GM10248 (cell line): ENCODE results near the gene PCBP2.

Experiments used
- CTCF ChIA-PET: fragments of 300-600 bp; sonication (Branson Sonifier 250); formaldehyde crosslinking; extraction: SDS; loops from one replicate; lab custom pipeline; 2021; ENCODE audit warnings: antibody characterized with exemption; lab: Yijun Ruan, JAX
- POLR2A ChIA-PET: fragments of 350-650 bp; sonication (Branson Sonifier 250); formaldehyde crosslinking; extraction: SDS; loops from one replicate; lab custom pipeline; 2020; ENCODE audit warnings: antibody characterized with exemption; lab: Yijun Ruan, JAX
- DNase-seq: peaks from one replicate; pipeline ENCODE4 v3.0.0; 2012; ENCODE audit errors: extremely low spot score
- TF ChIP-seq, protein P1 (sequence below): IDR thresholded peaks from 2 replicates; pipeline ENCODE4 v1.5.1; 2012; ENCODE audit warnings: mild to moderate bottlenecking, low read depth; ENCODE audit errors: extremely low read depth, missing control alignments, control extremely low read depth

PCBP2 gene

DNA sequence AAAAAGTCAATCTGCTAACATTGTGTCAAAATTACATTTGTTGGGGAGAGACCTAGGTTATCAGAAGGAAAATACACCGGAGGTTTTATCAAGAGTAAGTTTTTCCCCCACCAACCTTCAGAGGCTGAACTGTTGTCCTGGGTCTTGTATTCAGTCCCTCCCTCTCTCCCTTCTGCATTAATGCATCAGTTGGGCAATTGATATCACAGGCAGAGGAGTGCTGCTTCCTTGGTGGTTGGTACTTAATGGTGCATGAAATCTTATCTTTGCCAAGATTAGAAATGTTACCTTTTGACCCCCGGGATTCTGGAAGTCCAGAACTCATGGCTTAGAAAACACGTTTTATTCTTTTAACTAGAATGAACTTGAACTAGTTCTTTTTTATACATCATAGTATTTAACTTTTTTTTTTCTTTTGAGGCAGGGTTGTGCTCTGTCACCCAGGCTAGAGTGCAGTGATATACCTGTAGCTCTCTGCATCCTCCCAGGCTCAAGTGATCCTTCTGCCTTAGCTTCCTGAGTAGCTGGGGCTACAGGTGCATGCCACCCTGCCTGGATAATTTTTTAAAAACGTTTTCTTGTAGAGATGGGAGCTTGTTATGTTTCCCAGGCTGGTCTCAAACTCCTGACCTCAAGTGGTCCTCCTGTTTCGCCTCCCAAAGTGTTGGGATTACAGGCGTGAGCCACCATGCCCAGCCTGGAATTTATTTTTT is 4.9 kb downstream of the PCBP2 start:
- no peak for DNase-seq
- POLR2A ChIA-PET: interaction anchor here (0.7 to 1.4 kb wide), 5 partner anchors 8 to 237 kb away, joined by 3 to 4 read pairs (median 3); partner anchors contain the start of gene TARBP2
- TF ChIP-seq, protein P1, sequence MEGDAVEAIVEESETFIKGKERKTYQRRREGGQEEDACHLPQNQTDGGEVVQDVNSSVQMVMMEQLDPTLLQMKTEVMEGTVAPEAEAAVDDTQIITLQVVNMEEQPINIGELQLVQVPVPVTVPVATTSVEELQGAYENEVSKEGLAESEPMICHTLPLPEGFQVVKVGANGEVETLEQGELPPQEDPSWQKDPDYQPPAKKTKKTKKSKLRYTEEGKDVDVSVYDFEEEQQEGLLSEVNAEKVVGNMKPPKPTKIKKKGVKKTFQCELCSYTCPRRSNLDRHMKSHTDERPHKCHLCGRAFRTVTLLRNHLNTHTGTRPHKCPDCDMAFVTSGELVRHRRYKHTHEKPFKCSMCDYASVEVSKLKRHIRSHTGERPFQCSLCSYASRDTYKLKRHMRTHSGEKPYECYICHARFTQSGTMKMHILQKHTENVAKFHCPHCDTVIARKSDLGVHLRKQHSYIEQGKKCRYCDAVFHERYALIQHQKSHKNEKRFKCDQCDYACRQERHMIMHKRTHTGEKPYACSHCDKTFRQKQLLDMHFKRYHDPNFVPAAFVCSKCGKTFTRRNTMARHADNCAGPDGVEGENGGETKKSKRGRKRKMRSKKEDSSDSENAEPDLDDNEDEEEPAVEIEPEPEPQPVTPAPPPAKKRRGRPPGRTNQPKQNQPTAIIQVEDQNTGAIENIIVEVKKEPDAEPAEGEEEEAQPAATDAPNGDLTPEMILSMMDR: no peak
- CTCF ChIA-PET: interaction anchor here (1.3 to 3.0 kb wide), 4 partner anchors 12 to 104 kb away, joined by 3 to 8 read pairs (median 6); no protein-coding TSS in a partner anchor

GRCh38 chr12:53459097-53459496 is 7.2 kb downstream of the PCBP2 start:
- CTCF ChIA-PET: interaction anchor here (0.7 to 2.0 kb wide), 6 partner anchors 10 to 114 kb away, joined by 3 to 4 read pairs (median 3); partner anchors contain the start of gene NPFF
- DNase-seq: no peak
- TF ChIP-seq, protein P1: no peak
- POLR2A ChIA-PET: interaction anchor here (0.6 to 1.7 kb wide), 4 partner anchors 9 to 42 kb away, joined by 3 to 8 read pairs (median 6); partner anchors contain the start of gene TARBP2

- ChIA-PET CTCF (interaction anchor here (1.7 to 2.0 kb wide), 2 partner anchors 11 to 12 kb away, joined by 4 to 6 read pairs; no protein-coding TSS in a partner anchor), POLR2A (interaction anchor here (1.4 kb wide), 1 partner anchor 17 kb away, joined by 3 read pairs; no protein-coding TSS in a partner anchor)
- no peak for DNase-seq
- TF ChIP-seq, protein P1: no peak
These were observed 9.2 kb downstream of the PCBP2 start for GRCh38 chr12:53461059-53461458.

- TF ChIP-seq, protein P1: no peak
- ChIA-PET POLR2A (interaction anchor here (0.6 to 1.4 kb wide), 3 partner anchors 15 to 20 kb away, joined by 3 read pairs; partner anchors contain the start of gene PRR13), CTCF (interaction anchor here (0.9 to 2.0 kb wide), 4 partner anchors 10 to 20 kb away, joined by 3 to 6 read pairs (median 4); no protein-coding TSS in a partner anchor)
- no peak for DNase-seq
These were observed 9.7 kb downstream of the PCBP2 start for GRCh38 chr12:53461591-53461990.

GRCh38 chr12:53462935-53463334 is 11.0 kb downstream of the PCBP2 start:
- no peak for DNase-seq
- ChIA-PET POLR2A (no interaction called here), CTCF (interaction anchor here (1.0 to 3.4 kb wide), 2 partner anchors 12 to 110 kb away, joined by 3 to 22 read pairs; no protein-coding TSS in a partner anchor)
- TF ChIP-seq, protein P1: no peak

DNA sequence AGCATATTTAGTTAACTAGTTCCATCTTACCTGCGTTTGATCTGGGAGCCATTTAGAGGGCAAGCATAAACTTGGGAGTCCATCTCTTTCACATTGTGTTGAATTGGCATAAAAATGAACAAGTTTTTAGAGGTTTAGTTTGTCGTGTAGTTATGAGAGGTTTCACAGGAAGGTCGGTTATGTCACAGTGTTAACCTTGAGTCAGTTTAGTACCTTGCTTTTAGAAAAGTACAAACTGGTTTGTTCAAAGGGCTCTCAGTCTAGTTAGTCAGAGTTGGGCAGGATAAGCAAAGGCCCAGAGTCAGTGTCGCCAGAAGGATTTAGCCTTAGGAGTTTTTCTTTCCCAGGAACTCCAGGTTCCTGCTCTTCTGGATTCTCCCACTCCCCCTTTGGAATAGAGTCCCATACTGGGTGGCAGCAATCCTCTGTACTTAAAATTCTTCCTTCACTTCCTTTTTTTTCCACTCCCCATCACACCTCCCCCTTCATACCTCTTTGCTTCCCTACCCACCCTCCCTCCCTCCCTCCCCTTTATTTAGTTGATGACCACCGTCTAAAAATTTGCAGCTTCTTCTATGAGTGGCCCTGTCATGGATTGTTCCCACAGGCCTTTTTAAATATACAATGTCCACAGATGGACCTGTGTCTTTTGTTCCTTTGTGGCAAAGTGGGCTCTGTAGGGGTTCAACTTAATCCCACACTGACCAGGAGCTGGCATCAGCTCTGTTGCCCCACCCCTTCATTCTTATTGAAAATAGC is 12.1 kb downstream of the PCBP2 start:
- TF ChIP-seq, protein P1: no peak
- DNase-seq: no peak
- ChIA-PET CTCF (interaction anchor here (0.7 to 3.4 kb wide), 6 partner anchors 9 to 45 kb away, joined by 3 to 22 read pairs (median 3); no protein-coding TSS in a partner anchor), POLR2A (interaction anchor here (0.6 to 1.2 kb wide), 5 partner anchors 8 to 250 kb away, joined by 3 to 4 read pairs (median 3); no protein-coding TSS in a partner anchor)
